ENCODE measurements around the gene RNF175. TPM values are rescaled to one million over a fixed set of nuclear protein-coding genes. Genes with fewer than 3 reads are reported as not detected.
"Not testable (repeated sequence)": the region's sequence is repeated elsewhere in the genome, so short reads cannot be mapped to it uniquely, and the experiment has no call there.

The RNF175 gene
- total RNA-seq, 4 donors from 2014 or later: 0.10 to 1.9 (median 0.47) TPM; not detected in 1

- 81 to 87% methylated on average over 5 of the region's 5 CpGs for WGBS, 2 donors
- TF ChIP-seq CTCF (IDR thresholded peaks at IDR 0.05): no peak
- no peak for TF ChIP-seq POLR2A (IDR thresholded peaks at IDR 0.05)
- intact Hi-C loops (cut with DNase I; ENCODE audit: low total_unique reads): no loop called here
- no peak overlapping the region for H3K4me3 ChIP-seq (ENCODE audit: low read depth, poor library complexity, severe bottlenecking)
- no peak for DNase-seq (ENCODE audit: low spot score in 2 of 2)
These were observed 83.3 kb downstream of the RNF175 start for GRCh38 chr4:153676486-153676885.

GRCh38 chr4:153669838-153670237, 90.0 kb downstream of the RNF175 start:
- no peak overlapping the region for H3K4me3 ChIP-seq (ENCODE audit: low read depth, poor library complexity, severe bottlenecking)
- DNase-seq (ENCODE audit: low spot score in 2 of 2): no peak
- 35 to 46% methylated on average over 3 of the region's 3 CpGs for WGBS, 2 donors
- TF ChIP-seq POLR2A (IDR thresholded peaks at IDR 0.05) (no peak), CTCF (IDR thresholded peaks at IDR 0.05) (no peak)
- intact Hi-C loops (cut with DNase I; ENCODE audit: low total_unique reads): no loop called here

- H3K4me3 ChIP-seq (ENCODE audit: low read depth, poor library complexity, severe bottlenecking): no peak overlapping the region
- 57 to 66% methylated on average over 2 of the region's 2 CpGs for WGBS, 2 donors
- no peak for DNase-seq (ENCODE audit: low spot score in 2 of 2)
- intact Hi-C loops (cut with DNase I; ENCODE audit: low total_unique reads): no loop called here
- TF ChIP-seq POLR2A (IDR thresholded peaks at IDR 0.05) (no peak), CTCF (IDR thresholded peaks at IDR 0.05) (no peak)
These were observed 91.2 kb downstream of the RNF175 start for GRCh38 chr4:153668647-153669046.

GRCh38 chr4:153666505-153666904, 93.3 kb downstream of the RNF175 start:
- H3K4me3 ChIP-seq (ENCODE audit: low read depth, poor library complexity, severe bottlenecking); intact Hi-C loops (cut with DNase I; ENCODE audit: low total_unique reads); DNase-seq (ENCODE audit: low spot score in 2 of 2): not testable (repeated sequence)
- 85% methylated on average over 1 of the region's 1 CpG for WGBS, 2 donors

GRCh38 chr4:153663667-153664066, 96.2 kb downstream of the RNF175 start:
- DNase-seq (ENCODE audit: low spot score in 2 of 2): no peak
- intact Hi-C loops (cut with DNase I; ENCODE audit: low total_unique reads): no loop called here
- 89 to 100% methylated on average over 1 of the region's 1 CpG for WGBS, 2 donors
- TF ChIP-seq POLR2A (IDR thresholded peaks at IDR 0.05) (no peak), CTCF (IDR thresholded peaks at IDR 0.05) (no peak)
- H3K4me3 ChIP-seq (ENCODE audit: low read depth, poor library complexity, severe bottlenecking): no peak overlapping the region

GRCh38 chr4:153661908-153662307, 97.9 kb downstream of the RNF175 start:
- no peak overlapping the region for H3K4me3 ChIP-seq (ENCODE audit: low read depth, poor library complexity, severe bottlenecking)
- no peak for DNase-seq (ENCODE audit: low spot score in 2 of 2)
- TF ChIP-seq POLR2A (IDR thresholded peaks at IDR 0.05) (no peak), CTCF (IDR thresholded peaks at IDR 0.05) (no peak)
- 83 to 95% methylated on average over 1 of the region's 1 CpG for WGBS, 2 donors
- intact Hi-C loops (cut with DNase I; ENCODE audit: low total_unique reads): no loop called here

Data from lower leg skin (tissue), 4 donors.